Measurements from ENCODE around the gene NBEAL2.
"Not testable (repeated sequence)": the region's sequence is repeated elsewhere in the genome, so short reads cannot be mapped to it uniquely, and the experiment has no call there.

The NBEAL2 gene

DNA sequence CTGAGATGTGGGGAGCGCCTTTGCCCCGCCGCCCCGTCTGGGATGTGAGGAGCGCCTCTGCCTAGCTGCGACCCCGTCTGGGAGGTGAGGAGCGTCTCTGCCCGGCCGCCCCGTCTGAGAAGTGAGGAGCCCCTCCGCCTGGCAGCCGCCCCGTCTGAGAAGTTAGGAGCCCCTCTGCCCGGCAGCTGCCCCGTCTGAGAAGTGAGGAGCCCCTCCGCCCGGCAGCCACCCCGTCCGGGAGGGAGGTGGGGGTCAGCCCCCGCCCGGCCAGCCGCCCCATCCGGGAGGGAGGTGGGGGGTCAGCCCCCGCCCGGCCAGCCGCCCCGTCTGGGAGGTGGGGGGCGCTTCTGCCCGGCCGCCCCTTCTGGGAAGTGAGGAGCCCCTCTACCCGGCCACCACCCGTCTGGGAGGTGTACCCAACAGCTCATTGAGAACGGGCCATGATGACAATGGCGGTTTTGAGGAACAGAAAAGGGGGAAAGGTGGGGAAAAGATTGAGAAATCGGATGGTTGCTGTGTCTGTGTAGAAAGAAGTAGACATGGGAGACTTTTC lies 15.4 kb upstream of the NBEAL2 start:
- not testable (repeated sequence) for DNase-seq, H3K4me3 Mint-ChIP-seq, H3K27me3 Mint-ChIP-seq, H3K9me3 Mint-ChIP-seq, H3K27ac Mint-ChIP-seq
- H3K36me3 Mint-ChIP-seq (ENCODE audit: low read depth) = peaks cover 70% of the 10 kb centered on the region
- H3K4me1 Mint-ChIP-seq (ENCODE audit: low read depth) = peaks cover 86% of the 10 kb centered on the region

GRCh38 chr3:46965151-46965550 lies 14.3 kb upstream of the NBEAL2 start:
- Mint-ChIP-seq H3K9me3 (no peaks in the 10 kb centered on the region), H3K36me3 (ENCODE audit: low read depth) (peaks cover 78% of the 10 kb centered on the region), H3K4me1 (ENCODE audit: low read depth) (peaks cover 86% of the 10 kb centered on the region), H3K27ac (peak overlapping the region; percentile 76), H3K4me3 (no peak overlapping the region), H3K27me3 (no peaks in the 10 kb centered on the region)
- no peak for DNase-seq

- H3K36me3 Mint-ChIP-seq (ENCODE audit: low read depth) = peaks cover 80% of the 10 kb centered on the region
- no peak overlapping the region for H3K4me3 Mint-ChIP-seq
- H3K9me3 Mint-ChIP-seq = no peaks in the 10 kb centered on the region
- H3K27me3 Mint-ChIP-seq = no peaks in the 10 kb centered on the region
- H3K27ac Mint-ChIP-seq = peak overlapping the region; percentile 76
- DNase-seq = no peak
- peaks cover 86% of the 10 kb centered on the region for H3K4me1 Mint-ChIP-seq (ENCODE audit: low read depth)
These were observed 12.7 kb upstream of the NBEAL2 start for GRCh38 chr3:46966811-46967210.

GRCh38 chr3:46968783-46969428 lies 10.6 kb upstream of the NBEAL2 start:
- Mint-ChIP-seq H3K4me3 (no peak overlapping the region), H3K27me3 (no peaks in the 10 kb centered on the region), H3K9me3 (no peaks in the 10 kb centered on the region), H3K36me3 (ENCODE audit: low read depth) (peaks cover 86% of the 10 kb centered on the region), H3K4me1 (ENCODE audit: low read depth) (peaks cover 85% of the 10 kb centered on the region), H3K27ac (peak overlapping the region; percentile 41)
- no peak for DNase-seq

- no peak for DNase-seq
- Mint-ChIP-seq H3K4me3 (no peak overlapping the region), H3K36me3 (ENCODE audit: low read depth) (peaks cover 93% of the 10 kb centered on the region), H3K27me3 (no peaks in the 10 kb centered on the region), H3K27ac (peak overlapping the region; percentile 73), H3K4me1 (ENCODE audit: low read depth) (peaks cover 92% of the 10 kb centered on the region), H3K9me3 (no peaks in the 10 kb centered on the region)
These were observed 8.9 kb upstream of the NBEAL2 start for GRCh38 chr3:46970391-46971091.

GRCh38 chr3:46971151-46971550 lies 8.3 kb upstream of the NBEAL2 start:
- H3K36me3 Mint-ChIP-seq (ENCODE audit: low read depth) = peaks cover 91% of the 10 kb centered on the region
- no peak for DNase-seq
- no peak overlapping the region for H3K4me3 Mint-ChIP-seq
- no peaks in the 10 kb centered on the region for H3K27me3 Mint-ChIP-seq
- peak overlapping the region; percentile 73 for H3K27ac Mint-ChIP-seq
- peaks cover 88% of the 10 kb centered on the region for H3K4me1 Mint-ChIP-seq (ENCODE audit: low read depth)
- H3K9me3 Mint-ChIP-seq = no peaks in the 10 kb centered on the region

- H3K36me3 Mint-ChIP-seq (ENCODE audit: low read depth) = peaks cover 90% of the 10 kb centered on the region
These were observed 7.7 kb upstream of the NBEAL2 start for GRCh38 chr3:46971742-46972141.

GRCh38 chr3:46972396-46972795 lies 7.1 kb upstream of the NBEAL2 start:
- H3K27ac Mint-ChIP-seq = peak overlapping the region; percentile 73
- peaks cover 85% of the 10 kb centered on the region for H3K4me1 Mint-ChIP-seq (ENCODE audit: low read depth)
- no peaks in the 10 kb centered on the region for H3K27me3 Mint-ChIP-seq
- no peaks in the 10 kb centered on the region for H3K9me3 Mint-ChIP-seq
- DNase-seq = no peak
- peaks cover 84% of the 10 kb centered on the region for H3K36me3 Mint-ChIP-seq (ENCODE audit: low read depth)
- H3K4me3 Mint-ChIP-seq = peak overlapping the region; percentile 59

More at GRCh38 chr3:46971742-46972141, 7.7 kb upstream of the NBEAL2 start:
- peak; percentile 30 for DNase-seq
- Mint-ChIP-seq H3K4me3 (peak overlapping the region; percentile 59), H3K4me1 (ENCODE audit: low read depth) (peaks cover 85% of the 10 kb centered on the region), H3K27me3 (no peaks in the 10 kb centered on the region), H3K27ac (peak overlapping the region; percentile 73), H3K9me3 (no peaks in the 10 kb centered on the region)

GRCh38 chr3:46974421-46975171 lies 4.9 kb upstream of the NBEAL2 start:
- Mint-ChIP-seq H3K4me3 (peak overlapping the region; percentile 100), H3K27me3 (no peaks in the 10 kb centered on the region), H3K9me3 (no peaks in the 10 kb centered on the region), H3K27ac (peak overlapping the region; percentile 100), H3K36me3 (ENCODE audit: low read depth) (peaks cover 66% of the 10 kb centered on the region), H3K4me1 (ENCODE audit: low read depth) (peaks cover 78% of the 10 kb centered on the region)
- no peak for DNase-seq

DNA sequence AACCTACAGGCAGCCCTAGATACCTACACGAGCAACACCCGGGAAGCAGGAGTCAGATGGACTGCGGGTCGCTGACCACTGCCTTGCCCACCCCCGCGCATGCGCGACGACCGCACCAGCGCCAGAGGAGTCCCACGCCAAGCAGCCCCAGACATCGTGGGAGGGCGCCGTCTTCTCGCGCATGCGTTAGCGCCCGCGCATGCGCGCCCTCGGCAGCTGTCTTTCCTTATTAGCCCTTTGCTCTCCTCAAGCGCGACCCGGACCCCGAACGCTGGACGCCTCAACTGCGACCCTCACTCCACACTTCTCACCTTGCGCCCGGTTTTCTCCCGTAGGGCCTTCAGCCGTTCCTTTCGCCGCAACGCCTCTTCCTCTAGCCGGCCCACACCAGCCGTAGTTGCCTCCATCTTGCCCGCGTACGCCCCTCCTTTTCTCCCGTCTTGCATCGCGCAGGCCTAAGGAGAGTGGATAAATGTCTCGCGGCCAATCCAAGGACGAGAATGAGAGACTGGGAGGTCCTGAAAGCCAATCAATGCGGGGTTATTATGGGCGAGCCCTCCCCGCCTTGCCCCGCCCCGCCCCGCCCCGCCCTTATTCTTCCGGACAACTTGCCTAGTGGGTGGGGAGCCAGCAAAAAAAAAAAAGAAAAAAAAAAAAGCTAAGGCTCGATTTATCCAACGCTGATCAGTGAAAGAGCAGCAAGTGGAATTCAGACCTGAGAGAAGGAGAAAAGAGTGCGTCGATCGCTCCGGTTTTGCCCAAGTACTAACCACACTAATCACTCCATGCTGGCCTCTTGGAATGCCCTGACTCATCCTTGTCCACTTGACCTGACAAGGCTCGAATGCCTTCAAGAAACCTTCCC lies 2.9 kb upstream of the NBEAL2 start, which contains the start of gene CCDC12:
TSS of gene CCDC12 (minus strand) at position 420 of the 865 bp plus-strand sequence. CDS start at position 407, 13 bp downstream.
- H3K4me1 Mint-ChIP-seq (ENCODE audit: low read depth) = peaks cover 69% of the 10 kb centered on the region

DNA sequence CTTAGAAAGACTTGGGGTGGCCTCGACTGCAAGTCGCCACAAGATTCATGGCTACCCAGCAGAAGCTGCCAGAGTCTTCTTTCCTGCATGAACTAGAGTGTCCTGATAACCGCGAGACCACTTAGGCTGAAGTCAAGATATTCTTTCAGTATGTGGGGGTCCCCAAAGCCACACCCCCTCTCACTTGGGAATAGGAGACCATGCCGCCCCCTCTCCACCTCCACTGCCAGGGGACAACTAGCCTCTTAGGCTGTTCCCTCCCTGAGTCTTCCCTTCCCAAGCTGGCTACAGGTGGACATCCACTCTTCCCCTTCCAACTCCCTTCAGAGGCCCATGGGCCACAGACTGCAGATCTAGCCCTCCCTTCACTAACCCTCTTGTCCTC lies 1.7 kb upstream of the NBEAL2 start:
- Mint-ChIP-seq H3K36me3 (ENCODE audit: low read depth) (peaks cover 39% of the 10 kb centered on the region), H3K4me3 (peak overlapping the region; percentile 100), H3K27me3 (no peaks in the 10 kb centered on the region), H3K27ac (peak overlapping the region; percentile 100), H3K4me1 (ENCODE audit: low read depth) (peaks cover 66% of the 10 kb centered on the region), H3K9me3 (no peaks in the 10 kb centered on the region)
- DNase-seq = no peak

More for the DNA sequence above, 2.9 kb upstream of the NBEAL2 start, which contains the start of gene CCDC12:
- Mint-ChIP-seq H3K9me3 (no peaks in the 10 kb centered on the region), H3K27me3 (no peaks in the 10 kb centered on the region), H3K27ac (peak within 1 kb of the TSS; percentile 100), H3K36me3 (ENCODE audit: low read depth) (peaks cover 48% of the 10 kb centered on the region), H3K4me3 (peak within 1 kb of the TSS; percentile 100)
- peak; percentile 92 for DNase-seq

GRCh38 chr3:46978381-46978780 lies 1.1 kb upstream of the NBEAL2 start:
- Mint-ChIP-seq H3K27me3 (no peaks in the 10 kb centered on the region), H3K4me3 (peak overlapping the region; percentile 100), H3K4me1 (ENCODE audit: low read depth) (peaks cover 65% of the 10 kb centered on the region), H3K27ac (peak overlapping the region; percentile 100), H3K9me3 (no peaks in the 10 kb centered on the region), H3K36me3 (ENCODE audit: low read depth) (peaks cover 39% of the 10 kb centered on the region)
- DNase-seq = no peak

DNA sequence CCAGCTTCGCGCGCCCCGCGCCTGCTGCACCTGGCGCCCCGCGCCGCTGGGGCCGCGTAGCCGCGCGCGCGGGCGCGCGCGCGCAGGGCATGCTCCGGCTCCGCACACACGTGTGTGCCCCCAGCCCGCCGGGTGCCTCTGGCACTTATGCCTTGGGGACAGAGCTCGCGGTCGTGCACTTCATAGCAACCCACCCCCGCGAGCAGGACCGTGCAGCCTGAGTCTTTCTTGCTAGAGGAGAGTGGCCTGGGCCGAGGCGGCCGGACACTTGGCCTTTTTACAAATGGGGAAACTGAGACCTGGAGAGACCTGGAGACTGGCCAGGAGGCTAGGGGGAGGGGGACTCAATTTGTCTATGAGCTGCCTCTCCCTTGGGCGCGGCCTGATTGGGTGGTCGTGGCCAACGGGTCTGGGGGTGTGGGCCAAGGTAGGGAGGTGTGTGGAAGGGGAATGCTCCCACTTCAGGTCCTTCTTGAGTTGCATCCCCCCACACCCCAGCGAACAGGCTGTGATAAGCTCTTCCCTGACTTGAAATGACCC lies 562 bp downstream of the NBEAL2 start:
- no peaks in the 10 kb centered on the region for H3K9me3 Mint-ChIP-seq
- no peaks in the 10 kb centered on the region for H3K27me3 Mint-ChIP-seq
- H3K4me3 Mint-ChIP-seq = peak overlapping the region; percentile 87
- no peak for DNase-seq
- H3K36me3 Mint-ChIP-seq (ENCODE audit: low read depth) = peaks cover 35% of the 10 kb centered on the region
- H3K27ac Mint-ChIP-seq = peak overlapping the region; percentile 84
- peaks cover 66% of the 10 kb centered on the region for H3K4me1 Mint-ChIP-seq (ENCODE audit: low read depth)

Measured in activated T-cell treated with anti-CD3 and anti-CD28 coated beads, Interleukin-2, amount 50 U/mL, for 24 hours (primary cell).